HCT116 (cell line): Measurements from ENCODE around the gene F11R.

ENCODE experiments used
- ATF3 ChIP-seq: IDR thresholded peaks from 2 replicates; pipeline ENCODE4 v1.6.1; 2012
- CEBPB ChIP-seq: IDR thresholded peaks from 2 replicates; pipeline ENCODE4 v1.6.1; 2012; ENCODE audit warnings: low read depth
- CTCF ChIP-seq, 3 experiments: fragments of 200-600 bp in 1 of 3; sonication (generic) in 1 of 3; IDR thresholded peaks in 2 of 3; conservative IDR thresholded peaks in 1 of 3; 2 replicates each; pipeline ENCODE4 v1.5.1; 2012 to 2017; ENCODE audit warnings: low read depth in 2 of 3, low read length in 2 of 3, antibody characterized with exemption in 1 of 3, borderline replicate concordance in 1 of 3, control low read depth in 1 of 3, mild to moderate bottlenecking in 1 of 3, mixed read lengths in 1 of 3, mixed run types in 1 of 3, moderate library complexity in 1 of 3; ENCODE audit not compliant: insufficient read depth in 1 of 3
- EGR1 ChIP-seq: IDR thresholded peaks from 2 replicates; pipeline ENCODE4 v1.6.1; 2012; ENCODE audit warnings: low read depth
- EZH2 ChIP-seq: fragments of 200-600 bp; sonication (generic); IDR thresholded peaks from 2 replicates; pipeline ENCODE4 v1.6.1; 2017; ENCODE audit warnings: antibody characterized with exemption, mixed run types
- FOSL1 ChIP-seq: IDR thresholded peaks from 2 replicates; pipeline ENCODE4 v1.6.1; 2012; ENCODE audit warnings: low read depth
- POLR2A ChIP-seq: IDR thresholded peaks from 2 replicates; pipeline ENCODE4 v1.7.0; 2011; ENCODE audit warnings: borderline replicate concordance; ENCODE audit not compliant: insufficient read depth, insufficient read length; ENCODE audit errors: extremely low read depth
- POLR2AphosphoS5 ChIP-seq: IDR thresholded peaks from 2 replicates; pipeline ENCODE4 v1.6.1; 2011; ENCODE audit warnings: mild to moderate bottlenecking, low read depth, low read length, moderate library complexity
- RAD21 ChIP-seq: IDR thresholded peaks from 2 replicates; pipeline ENCODE4 v1.6.1; 2012; ENCODE audit warnings: low read depth, mild to moderate bottlenecking
- REST ChIP-seq: IDR thresholded peaks from 2 replicates; pipeline ENCODE4 v1.6.1; 2012; ENCODE audit warnings: low read depth
- SIN3A ChIP-seq: IDR thresholded peaks from 2 replicates; pipeline ENCODE4 v1.6.1; 2012; ENCODE audit warnings: low read depth
- SP1 ChIP-seq: IDR thresholded peaks from 2 replicates; pipeline ENCODE4 v1.6.1; 2012; ENCODE audit warnings: low read depth
- YY1 ChIP-seq: IDR thresholded peaks from 2 replicates; pipeline ENCODE4 v1.6.1; 2011; ENCODE audit warnings: low read length, low read depth, moderate library complexity, mild to moderate bottlenecking; ENCODE audit not compliant: insufficient replicate concordance; ENCODE audit errors: extremely low read depth
- TF ChIP-seq, protein P1 (sequence below): IDR thresholded peaks from 2 replicates; pipeline ENCODE4 v1.6.1; 2012

- TF ChIP-seq CTCF (IDR thresholded peaks at IDR 0.05 in 2 of 3, conservative IDR thresholded peaks at IDR 0.05 in 1 of 3; ENCODE audit: borderline replicate concordance in 1 of 3, insufficient read depth in 1 of 3, low read depth in 2 of 3, low read length in 2 of 3), result no peak
- TF ChIP-seq YY1, result no peak
- no peak for TF ChIP-seq EZH2
- TF ChIP-seq, protein P1, sequence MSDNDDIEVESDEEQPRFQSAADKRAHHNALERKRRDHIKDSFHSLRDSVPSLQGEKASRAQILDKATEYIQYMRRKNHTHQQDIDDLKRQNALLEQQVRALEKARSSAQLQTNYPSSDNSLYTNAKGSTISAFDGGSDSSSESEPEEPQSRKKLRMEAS, result no peak
- no peak for TF ChIP-seq CEBPB
- no peak for TF ChIP-seq POLR2A
- no peak for TF ChIP-seq SIN3A
- TF ChIP-seq SP1, result no peak
- TF ChIP-seq FOSL1, result no peak
- TF ChIP-seq ATF3, result no peak
- TF ChIP-seq RAD21, result no peak
- no peak for TF ChIP-seq EGR1
- no peak for TF ChIP-seq POLR2AphosphoS5
- TF ChIP-seq REST, result no peak
Observed at GRCh38 chr1:160952129-160952510, 68.8 kb downstream of the F11R start.
